GM19193 (cell line): ENCODE data around the gene DOK3.

ENCODE experiments used
- POLR2A ChIP-seq: IDR thresholded peaks from 4 replicates; pipeline ENCODE4 v1.6.1; 2011; ENCODE audit not compliant: insufficient read depth, insufficient read length; ENCODE audit errors: extremely low read depth

The DOK3 gene

DNA sequence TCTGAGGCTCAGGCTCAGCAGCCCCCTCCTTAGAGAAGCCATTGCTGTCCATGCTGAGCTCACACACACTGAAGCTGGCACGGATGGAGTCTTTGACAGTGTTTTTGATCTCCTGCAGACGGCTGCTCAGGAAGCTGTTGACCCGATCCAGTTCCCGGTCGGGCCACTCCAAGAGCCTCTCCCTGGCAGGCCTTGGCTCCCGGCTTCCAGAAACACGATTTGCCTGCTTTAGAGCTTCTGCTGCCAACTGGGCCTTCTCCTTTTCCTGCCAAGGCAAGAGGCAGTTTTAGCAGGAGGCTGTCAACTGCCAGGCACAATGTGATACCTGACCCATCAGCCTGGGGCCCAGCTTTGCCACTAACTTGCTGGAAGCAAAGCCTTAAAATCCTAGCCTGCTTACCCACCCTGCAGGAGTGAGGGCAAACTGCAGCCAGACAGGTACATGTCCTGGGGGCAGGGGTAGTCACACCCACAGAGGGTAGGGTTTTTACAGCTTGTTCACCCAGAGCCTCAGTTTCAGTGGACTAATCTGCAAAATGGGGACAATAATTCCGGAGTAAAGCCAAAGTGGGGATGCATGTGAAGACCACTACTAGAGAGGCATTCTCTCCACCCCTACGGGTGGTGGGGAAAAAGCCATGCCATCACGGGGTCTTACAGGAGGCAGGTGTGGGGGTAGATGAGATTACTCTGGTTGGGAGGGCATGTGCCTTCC is 15.5 kb upstream of the DOK3 start:
- TF ChIP-seq POLR2A = no peak

DNA sequence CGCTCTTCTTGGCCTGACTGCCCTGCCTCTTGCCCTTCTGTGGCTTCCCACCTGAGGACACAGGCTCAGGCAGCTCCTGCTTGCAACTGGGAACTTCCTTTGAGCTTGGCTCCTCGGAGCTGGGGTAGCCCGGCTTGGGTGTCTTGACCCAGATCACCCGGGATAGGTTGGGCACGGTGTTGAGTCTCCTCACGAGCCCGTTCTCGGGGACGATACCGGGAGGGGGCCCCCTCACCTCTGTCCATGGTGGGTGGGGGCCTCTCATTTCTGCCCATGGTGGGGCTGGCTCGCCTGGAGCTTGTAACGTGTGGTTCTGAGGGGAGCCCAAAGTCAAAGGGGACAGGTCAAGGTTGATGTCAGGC is 14.9 kb upstream of the DOK3 start:
- TF ChIP-seq POLR2A = no peak

DNA sequence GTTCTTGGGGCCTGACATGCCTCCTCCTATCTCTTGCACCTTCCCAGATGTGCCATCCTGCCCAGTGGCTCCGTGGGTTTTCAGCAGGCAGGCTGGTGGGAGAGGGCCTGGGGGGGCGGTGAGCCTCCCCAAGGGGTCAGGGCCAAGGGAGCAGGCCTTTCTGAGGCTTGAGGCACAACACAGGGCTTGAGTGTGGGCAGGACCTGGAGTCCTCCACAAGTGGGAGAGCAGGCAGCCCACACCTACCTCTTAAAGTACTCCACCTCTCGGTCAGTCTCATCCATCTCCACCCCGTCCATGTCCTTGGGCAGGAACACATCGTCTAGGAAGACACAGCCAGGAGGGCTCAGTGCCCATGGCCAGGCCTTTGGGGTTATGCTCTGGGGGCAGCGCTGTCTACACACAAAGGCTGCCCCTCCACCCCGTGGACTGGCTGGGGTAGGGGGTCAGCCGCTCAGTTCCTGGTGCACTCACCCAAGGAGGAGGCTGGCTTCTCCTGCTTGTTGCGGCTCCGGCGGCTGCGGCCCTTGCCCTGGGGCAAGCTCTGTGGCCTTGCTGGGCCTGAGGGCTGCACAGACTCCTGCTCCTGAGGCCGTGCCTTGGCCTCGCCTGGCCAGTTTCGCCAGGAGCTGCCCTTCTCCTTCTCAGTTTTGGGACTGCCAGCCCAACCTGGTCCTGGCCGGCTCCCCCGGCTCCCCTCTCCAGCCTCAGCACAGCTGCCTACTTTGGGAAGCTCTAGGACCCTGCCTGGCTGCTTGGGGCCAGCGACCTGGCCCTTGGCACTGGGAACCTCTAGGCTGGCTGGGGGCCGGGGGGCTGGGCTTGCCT is 14.3 kb upstream of the DOK3 start:
- no peak for TF ChIP-seq POLR2A

DNA sequence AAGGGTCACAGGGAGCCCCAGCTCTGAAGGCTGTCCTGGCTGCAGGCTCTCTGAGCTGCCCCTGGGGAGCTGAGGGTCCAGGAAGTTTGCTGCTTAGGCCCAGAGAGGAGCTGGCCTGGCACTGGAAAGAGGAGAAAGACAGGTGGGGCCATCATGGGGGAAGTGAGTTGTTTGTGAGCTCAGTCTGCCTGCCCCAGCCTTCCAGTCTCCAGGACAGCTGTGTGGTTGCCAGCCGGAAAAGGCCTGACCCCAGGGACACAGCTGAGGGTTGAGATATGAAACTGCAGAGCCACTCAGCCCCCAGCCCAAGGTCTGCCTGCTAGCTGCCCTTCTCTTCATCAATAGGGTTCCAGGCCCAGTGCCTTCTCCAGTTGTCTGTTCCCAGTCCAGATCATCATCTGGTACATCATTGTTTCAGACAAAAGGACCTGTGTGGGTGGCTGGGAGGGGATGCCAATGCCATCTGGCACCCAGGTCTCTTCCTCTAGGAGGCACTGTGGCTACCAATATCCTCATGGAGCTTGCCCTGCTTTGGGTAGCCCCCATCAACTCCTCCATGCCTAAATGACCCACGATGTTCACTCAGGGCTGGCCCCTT is 11.4 kb upstream of the DOK3 start:
- TF ChIP-seq POLR2A = no peak

DNA sequence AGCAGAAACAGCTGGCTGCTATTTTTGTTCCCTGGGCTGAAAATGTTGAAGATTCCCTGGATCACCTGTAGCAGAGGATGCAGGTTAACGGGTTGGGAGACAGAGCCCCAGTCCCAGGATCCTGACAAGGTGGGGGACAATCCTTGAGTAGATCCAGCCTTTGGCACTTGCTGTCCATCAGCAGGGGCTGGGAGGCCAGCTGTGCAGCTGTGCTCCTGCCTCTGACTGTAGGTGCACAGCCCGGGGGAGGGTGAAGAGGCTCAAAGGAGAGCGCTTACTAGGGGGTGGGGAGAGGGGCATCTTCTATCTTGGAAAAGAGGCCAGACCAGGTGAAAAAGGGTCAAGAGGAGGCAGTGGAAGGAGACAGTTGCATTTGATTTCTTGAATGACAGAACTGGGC is 10.6 kb upstream of the DOK3 start:
- TF ChIP-seq POLR2A = no peak

DNA sequence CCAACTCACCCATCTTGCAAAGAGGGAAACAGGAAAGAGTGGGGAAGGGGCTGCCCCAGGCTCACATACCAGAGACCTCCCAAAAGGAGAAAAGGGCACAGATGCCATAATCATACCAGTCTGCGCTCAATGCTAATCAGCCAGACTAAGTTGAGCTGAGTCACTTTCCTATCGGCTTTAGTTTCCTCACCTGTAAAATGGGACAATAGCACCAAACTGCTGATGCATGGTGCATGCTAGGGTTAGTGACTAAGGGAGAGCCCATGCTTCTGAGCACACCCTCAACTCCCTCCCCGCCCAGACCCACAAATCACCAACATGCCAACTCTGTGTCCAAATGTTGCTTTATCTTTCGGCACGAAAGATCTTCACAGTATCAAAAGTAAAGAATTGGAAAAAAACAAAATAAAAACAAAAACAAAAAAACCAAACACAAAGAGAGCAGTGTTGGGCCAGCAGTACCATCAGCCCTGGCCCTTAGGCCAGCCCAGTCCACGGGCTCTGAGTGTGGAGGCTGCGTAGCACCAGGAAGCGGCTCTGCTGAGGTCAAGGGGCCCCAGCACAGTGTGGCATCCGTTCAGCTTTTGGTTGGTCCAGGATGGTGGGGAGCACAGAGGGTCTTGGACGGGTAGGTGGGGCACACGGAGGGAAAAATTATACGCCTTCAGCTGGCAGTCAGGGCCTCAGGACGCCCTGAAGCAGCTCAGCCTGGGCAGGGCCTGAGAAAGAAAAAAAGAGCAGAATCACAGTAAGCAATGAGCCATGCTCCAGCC is 10.0 kb upstream of the DOK3 start:
- TF ChIP-seq POLR2A = no peak

DNA sequence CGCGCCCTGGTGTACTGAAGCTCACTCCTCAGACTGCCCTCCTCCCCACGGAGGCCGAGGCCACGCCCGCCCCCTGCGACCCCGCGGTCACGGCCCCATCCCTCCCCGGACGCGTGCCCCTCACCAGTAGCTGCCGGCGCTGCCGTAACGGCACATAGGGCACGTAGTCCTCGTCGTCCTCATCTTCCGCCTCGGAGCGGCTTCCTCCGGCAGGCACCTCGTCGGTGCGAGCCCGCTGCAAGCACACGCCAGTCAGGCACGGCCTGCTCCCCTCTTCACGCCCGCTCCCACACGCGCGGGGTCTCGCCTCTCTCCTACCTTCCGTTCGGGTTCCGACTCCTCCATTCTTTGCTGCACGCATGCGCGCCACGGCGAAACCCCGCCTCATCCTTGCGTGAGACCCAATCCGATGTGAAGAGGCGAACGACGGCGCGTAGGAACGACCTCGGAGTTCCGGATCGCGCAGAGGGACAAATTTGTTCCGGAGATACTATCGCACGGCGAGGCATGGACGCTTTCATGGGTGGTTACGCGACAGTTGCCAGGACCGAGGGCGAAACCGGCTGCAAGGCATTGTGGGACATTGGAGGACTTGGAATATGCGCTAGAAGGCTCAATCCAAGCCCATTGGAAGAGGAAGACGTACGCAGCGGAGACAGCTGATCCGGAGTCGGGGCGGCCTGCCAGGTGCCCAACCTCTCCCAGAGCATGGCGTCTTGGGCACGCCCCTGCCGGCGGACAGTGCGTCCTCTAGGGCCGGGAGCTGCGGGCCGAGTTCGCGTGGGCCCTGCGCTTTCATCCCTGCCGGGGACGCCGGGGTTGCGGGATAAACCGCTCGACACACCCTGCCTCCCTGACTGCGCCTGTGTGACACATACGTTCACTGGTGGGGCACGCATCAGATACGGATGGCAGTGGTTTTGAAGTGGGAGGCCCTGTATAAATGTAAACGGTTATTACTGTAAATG is 7.3 kb upstream of the DOK3 start, which contains the start of gene DDX41:
Gene DDX41 (minus strand): TSS at position 361 of the 968 bp plus-strand sequence. CDS start 16 bp downstream, at position 345.
- peak; percentile 84 for TF ChIP-seq POLR2A

DNA sequence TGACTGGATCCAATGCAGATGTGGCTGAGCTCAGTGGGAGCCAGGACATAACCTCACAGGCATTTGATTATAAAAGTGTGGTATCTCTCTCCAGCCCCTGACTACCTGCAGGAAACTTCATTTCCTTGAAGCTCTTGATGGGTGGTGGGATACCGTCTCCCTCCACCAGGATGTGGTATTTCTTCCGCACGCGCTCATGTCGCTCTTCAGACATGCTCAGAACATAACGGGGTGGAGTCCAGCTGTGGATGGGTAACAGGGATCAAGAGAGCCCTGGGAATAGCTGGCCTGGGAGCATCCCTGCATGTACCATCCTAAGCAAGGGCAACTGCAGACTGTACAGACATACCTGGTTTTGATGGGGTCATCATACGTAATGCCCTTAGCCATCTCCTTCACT is 6.0 kb upstream of the DOK3 start:
- TF ChIP-seq POLR2A = no peak

DNA sequence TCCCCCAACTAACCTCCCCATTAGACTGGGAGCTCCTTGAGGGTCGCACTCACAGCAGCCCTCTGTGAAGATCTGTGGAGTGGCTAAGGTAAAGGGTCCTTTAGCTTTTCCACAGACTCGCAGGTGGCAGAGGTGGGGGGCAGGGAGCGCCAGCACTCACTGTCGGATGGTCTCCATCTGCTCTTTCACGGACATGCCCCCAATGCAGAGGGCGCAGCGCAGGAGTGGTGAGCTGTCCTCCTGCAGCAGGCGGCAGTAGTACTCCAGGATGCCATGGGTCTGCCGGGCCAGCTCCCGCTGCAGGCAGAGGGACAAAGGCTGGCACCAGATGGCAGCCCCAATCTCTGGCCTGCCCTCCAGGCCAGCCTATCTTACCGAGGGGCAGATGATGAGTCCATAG is 4.9 kb upstream of the DOK3 start:
- TF ChIP-seq POLR2A = no peak

DNA sequence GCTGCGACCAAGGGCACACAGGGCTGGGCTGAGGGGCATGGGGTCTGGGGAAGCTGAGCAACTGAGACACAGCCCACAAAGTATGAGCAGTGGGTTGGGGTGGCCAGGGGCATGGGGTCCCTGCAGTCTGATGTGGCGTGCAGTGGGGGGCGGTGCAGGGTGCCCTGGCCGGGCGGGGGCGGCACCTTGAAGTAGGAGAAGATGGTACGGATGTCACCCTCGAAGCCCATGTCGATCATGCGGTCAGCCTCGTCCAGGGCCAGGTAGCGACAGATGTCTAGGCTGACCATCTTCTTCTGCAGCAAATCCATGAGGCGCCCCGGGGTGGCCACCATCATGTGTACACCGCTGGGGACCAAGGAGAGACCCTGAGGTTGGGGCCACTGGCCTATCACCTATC is 3.9 kb upstream of the DOK3 start:
- TF ChIP-seq POLR2A = no peak

DNA sequence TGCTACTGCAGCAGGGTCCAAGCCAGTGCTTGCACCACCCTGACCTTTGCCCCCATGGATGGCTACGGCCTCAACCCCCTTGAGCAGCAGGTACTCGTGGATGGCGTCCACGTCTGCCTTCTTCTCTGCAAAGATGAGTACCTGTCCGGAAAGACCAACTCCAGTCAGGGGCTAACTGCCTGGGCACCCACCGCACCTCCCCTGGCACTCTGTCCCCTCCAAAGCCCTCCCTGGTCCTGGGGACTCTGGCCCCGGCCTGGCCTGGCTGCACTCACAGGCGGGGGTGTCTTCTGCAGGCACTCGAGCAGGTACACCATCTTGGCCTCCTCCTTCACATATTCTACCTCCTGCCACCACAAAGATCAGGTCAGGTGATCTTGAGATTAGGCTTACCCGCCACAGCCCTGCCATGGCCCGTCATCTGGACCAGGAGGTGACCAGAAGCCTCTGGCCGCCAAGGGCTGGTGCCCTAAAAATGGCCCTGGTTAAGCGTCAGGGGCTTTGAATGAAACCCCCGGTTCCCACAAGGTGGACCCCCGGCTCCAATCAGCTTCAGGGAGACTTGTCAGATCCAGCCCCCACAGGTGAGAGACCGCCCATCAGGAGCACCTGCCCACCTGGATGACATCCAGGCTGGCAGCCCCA is 3.2 kb upstream of the DOK3 start:
- TF ChIP-seq POLR2A = no peak

DNA sequence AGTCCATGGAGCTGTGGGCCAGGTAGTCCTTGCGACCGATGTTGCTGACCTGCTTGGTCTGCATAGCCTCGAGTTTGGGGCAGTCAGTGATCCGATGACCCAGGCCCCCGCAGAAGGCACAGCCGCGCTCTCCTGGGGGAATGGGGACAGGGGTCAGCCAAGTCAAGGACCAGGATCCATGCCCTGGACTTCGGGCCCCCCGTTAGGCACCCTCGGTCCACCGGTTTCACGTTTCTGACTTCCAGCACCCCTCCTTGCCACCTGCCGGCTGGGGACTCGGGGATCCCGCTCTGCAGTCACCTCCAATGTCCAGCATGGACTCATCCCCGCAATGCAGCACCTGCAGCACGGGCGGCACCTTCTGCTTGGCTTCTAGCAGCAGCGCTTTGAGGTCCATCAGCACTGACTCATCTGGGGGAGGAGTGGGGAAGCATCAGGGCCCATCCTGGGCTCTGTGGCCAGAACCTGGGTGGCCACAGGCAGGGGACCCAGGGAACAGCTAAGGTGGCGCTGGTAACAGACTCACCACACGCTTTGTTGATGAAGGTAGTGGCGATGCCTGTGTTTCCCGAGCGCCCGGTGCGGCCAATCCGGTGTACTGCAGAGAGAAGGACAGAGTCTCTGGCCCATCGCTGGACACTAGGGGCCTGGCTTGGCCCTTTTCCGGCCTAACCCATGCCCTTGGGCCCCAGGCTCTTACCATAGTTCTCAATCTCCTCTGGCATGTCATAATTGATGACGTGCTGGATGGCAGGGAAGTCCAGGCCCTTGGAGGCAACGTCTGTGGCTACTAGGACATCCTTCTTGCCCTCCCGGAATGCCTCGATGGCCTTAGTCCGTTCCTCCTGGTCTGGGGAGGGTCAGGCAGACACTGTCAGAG is 2.4 kb upstream of the DOK3 start:
- TF ChIP-seq POLR2A = no peak
